GM12892 (cell line): ENCODE measurements around the gene ITPA.

Experiments
- POLR2A ChIP-seq: IDR thresholded peaks from 2 replicates; pipeline ENCODE4 v1.6.1; 2011; ENCODE audit warnings: low read depth, low read length, control low read depth
- POLR2AphosphoS5 ChIP-seq: IDR thresholded peaks from 2 replicates; pipeline ENCODE4 v1.6.1; 2011; ENCODE audit warnings: low read depth, low read length, control low read depth
- TAF1 ChIP-seq: IDR thresholded peaks from 2 replicates; pipeline ENCODE4 v1.6.1; 2011; ENCODE audit warnings: low read depth, mild to moderate bottlenecking, control low read depth, low read length, borderline replicate concordance

- no peak for TF ChIP-seq POLR2A
- no peak for TF ChIP-seq POLR2AphosphoS5
- no peak for TF ChIP-seq TAF1
Observed at GRCh38 chr20:3180319-3180718, 29.0 kb upstream of the ITPA start.
